Body of pancreas (tissue), 4 donors: ENCODE results near the gene MSN.

Source experiments
- CTCF ChIP-seq, 7 experiments: fragments of 450-650 bp in 4 of 7; fragments of 200-600 bp in 3 of 7; sonication (generic) in 3 of 7; IDR thresholded peaks; one replicate each; pipeline ENCODE4 v1.5.1; 2016 to 2019; ENCODE audit warnings: antibody characterized with exemption in 7 of 7
- POLR2A ChIP-seq, 3 donors: fragments of 450-650 bp; IDR thresholded peaks; one replicate each; pipeline ENCODE4 v1.6.1; 2016; ENCODE audit warnings: antibody characterized with exemption in 3 of 3, mild to moderate bottlenecking in 2 of 3

DNA sequence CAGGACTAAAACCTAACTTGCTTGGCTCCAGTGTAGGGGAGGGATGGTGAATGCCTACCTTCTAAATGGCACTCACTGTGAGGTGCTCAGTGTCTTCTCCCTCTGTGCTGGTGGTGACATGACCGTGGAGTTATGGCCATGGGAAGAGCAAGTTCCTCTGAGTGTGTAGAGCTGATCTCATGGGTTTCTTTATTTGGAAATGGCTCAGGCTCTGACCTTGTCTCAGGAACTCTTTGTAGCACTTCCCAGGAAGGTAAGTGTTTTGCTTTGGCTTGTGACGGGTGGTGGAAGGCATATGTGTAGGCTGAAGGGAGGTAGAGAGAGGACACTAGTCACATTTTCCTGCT lies 6.4 kb downstream of the MSN start:
- TF ChIP-seq CTCF (IDR thresholded peaks at IDR 0.05) (no peak), POLR2A (IDR thresholded peaks at IDR 0.05) (no peak)
